Epithelial cell of proximal tubule (primary cell): Measurements from ENCODE around the gene NME1. TPM values are rescaled to one million over a fixed set of nuclear protein-coding genes. Genes with fewer than 3 reads are reported as not detected.
"Not testable (repeated sequence)": the region's sequence is repeated elsewhere in the genome, so short reads cannot be mapped to it uniquely, and the experiment has no call there.

Source experiments
- DNase-seq: peaks from one replicate; pipeline ENCODE4 v3.0.0-alpha.2; 2011; ENCODE audit warnings: low read depth
- H3K4me3 ChIP-seq: 2 replicates; pipeline ENCODE4 v1.5.1; 2011; ENCODE audit warnings: low read depth, mild to moderate bottlenecking, low read length
- total RNA-seq: library from RNA; depleted of rRNA; stranded (reverse); fragments of >200 nt; gene quantifications from 2 replicates; pipeline ENCODE4 v1.2.3, GENCODE V29; 2015
- TF ChIP-seq, protein P1 (sequence below): conservative IDR thresholded peaks from 2 replicates; pipeline ENCODE4 v1.5.1; 2012; ENCODE audit warnings: low read depth, mild to moderate bottlenecking, low read length

The NME1 gene
- total RNA-seq, 1 donor from 2014 or later, result 205 TPM

DNA sequence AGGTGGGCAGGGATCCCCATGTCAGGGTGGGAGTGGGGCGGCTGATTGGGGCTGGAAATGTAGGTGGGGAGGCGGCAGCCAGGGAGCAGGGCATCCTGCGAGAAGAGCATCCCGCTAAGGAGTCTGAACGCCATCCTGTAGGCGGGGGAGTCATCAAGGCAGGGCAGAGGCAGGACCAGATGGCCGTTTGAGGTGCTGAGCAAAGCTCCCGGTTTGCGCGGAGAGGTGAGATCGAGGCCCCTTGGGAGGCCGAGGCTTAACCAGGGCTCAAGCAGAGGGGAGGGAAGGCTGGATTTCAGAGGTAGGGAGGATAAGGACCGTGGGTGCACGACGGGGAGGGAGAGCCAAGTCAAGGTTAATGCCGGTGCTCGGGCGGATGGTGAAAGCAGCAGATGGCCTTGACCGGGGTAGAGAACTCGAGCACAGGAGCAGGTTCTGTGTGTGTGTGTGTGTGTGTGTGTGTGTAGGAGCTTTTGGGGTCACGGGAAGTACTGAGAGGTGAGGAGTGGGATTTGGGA lies 12.4 kb downstream of the NME1 start:
- peak overlapping the region; percentile 95 for H3K4me3 ChIP-seq
- TF ChIP-seq, protein P1, sequence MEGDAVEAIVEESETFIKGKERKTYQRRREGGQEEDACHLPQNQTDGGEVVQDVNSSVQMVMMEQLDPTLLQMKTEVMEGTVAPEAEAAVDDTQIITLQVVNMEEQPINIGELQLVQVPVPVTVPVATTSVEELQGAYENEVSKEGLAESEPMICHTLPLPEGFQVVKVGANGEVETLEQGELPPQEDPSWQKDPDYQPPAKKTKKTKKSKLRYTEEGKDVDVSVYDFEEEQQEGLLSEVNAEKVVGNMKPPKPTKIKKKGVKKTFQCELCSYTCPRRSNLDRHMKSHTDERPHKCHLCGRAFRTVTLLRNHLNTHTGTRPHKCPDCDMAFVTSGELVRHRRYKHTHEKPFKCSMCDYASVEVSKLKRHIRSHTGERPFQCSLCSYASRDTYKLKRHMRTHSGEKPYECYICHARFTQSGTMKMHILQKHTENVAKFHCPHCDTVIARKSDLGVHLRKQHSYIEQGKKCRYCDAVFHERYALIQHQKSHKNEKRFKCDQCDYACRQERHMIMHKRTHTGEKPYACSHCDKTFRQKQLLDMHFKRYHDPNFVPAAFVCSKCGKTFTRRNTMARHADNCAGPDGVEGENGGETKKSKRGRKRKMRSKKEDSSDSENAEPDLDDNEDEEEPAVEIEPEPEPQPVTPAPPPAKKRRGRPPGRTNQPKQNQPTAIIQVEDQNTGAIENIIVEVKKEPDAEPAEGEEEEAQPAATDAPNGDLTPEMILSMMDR, result no peak
- DNase-seq, result no peak

GRCh38 chr17:51166198-51166986 lies 13.0 kb downstream of the NME1 start, which contains the start of gene NME2:
Gene NME2 (plus strand): TSS chr17:51166411. CDS start chr17:51166831, 420 bp downstream.
- TF ChIP-seq, protein P1, result no peak
- DNase-seq, result no peak

DNA sequence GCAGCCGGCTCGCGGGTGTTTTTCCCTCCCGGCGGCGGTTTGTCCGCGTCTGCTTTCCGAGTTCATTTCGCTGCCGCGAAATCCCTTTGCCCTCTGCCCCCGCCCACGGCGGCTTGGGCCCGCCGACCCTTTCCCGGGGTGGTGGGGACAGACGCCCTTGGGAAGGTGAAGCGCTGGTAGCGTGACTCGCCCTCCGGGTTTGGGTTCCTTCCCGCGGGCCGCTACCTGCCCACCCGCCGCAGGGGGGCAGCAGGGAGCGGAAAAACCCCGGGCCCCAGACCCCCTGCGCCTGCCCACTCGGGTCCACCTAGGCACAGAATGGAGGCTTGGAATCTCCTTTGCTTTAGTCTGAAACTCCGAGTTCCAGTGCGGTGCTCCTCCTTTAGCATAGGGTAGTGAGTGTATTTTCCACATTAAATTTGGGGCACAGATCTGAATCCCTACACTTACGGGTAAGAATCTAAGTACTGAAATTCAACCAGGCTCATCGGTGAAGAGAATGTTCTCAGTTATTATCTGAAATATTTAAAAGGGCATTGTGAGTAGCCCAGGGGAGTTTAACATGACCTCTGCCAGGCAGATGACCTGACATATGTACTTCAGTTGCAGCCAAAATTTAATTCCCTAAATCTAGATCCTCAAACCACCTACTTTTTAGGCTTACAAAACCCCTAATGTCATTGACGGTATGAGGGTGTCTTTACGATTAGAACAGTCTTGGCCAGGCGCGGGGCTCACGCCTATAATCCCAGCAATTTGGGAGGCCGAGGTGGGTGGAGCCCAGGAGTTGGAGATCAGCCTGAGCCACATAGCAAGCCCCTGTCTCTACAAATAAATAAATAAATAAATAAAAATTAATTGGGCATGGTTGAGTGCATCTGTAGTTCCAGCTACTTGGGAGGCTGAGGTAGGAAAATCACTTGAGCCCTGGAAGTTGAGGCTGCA lies 13.9 kb downstream of the NME1 start:
- DNase-seq, result no peak
- TF ChIP-seq, protein P1, result peak; percentile 70
- H3K4me3 ChIP-seq, result peak overlapping the region; percentile 95

More at GRCh38 chr17:51166198-51166986, 13.0 kb downstream of the NME1 start, which contains the start of gene NME2:
- peak within 1 kb of the TSS; percentile 95 for H3K4me3 ChIP-seq

DNA sequence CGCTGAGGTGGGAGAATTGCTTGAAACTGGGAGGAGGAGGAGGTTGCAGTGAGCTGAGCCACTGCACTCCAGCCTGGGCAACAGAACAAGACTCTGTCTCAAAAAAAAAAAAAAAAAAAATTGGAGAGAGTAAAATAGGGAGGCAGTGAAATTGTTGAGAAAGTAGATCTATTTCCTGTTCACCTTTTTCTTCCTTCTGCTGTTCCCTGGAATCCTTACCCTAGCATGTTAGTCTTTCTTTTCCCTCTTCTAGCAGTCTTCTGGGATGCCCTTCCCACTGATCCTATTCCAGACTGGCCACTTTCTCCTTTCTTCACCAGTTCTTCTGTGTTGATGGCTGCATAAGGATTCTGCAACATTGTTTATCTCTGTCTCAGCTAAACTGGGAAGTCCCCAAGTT lies 16.0 kb downstream of the NME1 start:
- DNase-seq, result no peak
- no peak overlapping the region for H3K4me3 ChIP-seq
- TF ChIP-seq, protein P1, result no peak

DNA sequence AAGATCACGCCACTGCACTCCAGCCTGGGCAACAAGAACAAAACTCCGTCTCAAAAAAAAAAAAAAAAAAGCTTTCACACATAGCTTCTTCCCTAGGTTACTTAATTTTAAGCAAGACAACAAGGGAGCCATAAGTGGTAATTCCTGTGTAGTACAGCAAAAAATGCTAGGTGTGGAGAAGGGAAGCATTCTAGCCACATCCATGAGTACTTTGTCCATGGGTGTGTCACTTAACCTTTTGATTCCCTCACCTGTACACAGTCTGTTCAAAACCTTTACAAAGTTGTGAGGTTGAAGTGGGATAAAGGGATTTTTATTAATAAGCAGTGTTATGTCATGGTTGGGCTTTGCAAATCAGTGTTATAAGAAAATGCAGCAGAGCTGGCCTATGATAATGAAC lies 17.4 kb downstream of the NME1 start:
- no peak for DNase-seq
- no peak overlapping the region for H3K4me3 ChIP-seq
- TF ChIP-seq, protein P1, result no peak

DNA sequence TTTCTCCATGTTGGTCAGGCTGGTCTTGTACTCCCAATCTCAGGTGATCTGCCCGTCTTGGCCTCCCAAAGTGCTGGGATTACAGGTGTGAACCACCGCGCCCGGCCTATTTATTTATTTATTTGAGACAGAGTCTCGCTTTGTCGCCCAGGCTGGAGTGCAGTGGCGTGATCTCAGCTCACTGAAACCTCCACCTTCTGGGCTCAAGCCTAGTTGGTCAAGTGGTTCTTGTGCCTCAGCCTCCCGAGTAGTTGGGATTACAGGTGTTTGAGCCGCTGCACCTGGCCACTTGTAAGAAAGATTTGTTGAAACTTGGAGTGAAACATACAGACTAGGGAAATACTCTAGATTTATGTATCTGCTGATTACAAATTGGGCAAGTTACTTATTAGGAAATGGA lies 18.7 kb downstream of the NME1 start:
- DNase-seq, result not testable (repeated sequence)

DNA sequence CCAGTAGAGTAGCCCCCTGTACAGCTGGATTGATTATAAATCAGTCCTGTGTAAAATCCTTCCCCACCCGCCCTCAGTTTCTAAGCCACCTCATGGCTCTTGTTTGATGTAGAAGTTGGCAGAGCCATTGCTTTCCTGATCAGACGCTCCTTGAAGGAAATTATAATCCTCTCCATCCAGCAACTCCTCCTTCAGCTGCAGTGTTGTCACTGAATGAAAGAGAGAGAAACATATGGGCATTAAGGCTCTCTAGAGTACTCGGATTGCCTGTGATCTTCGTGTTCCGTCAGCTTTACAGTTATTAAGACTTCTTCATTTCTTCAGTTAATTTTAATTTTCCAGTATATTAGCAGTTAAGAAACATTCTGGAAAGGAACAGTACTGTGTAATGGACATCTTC lies 27.1 kb downstream of the NME1 start:
- TF ChIP-seq, protein P1, result no peak
- H3K4me3 ChIP-seq, result no peak overlapping the region
- no peak for DNase-seq

More for the DNA sequence above, 18.7 kb downstream of the NME1 start:
- not testable (repeated sequence) for H3K4me3 ChIP-seq
